Stimulated activated CD8-positive, alpha-beta memory T cell treated with anti-CD3 and anti-CD28 coated beads, Interleukin-15, amount 100 ng/mL, for 1 hour (primary cell): Measurements from ENCODE around the gene SLC15A2.

Experiments
- DNase-seq: peaks from one replicate; pipeline ENCODE4 v3.0.0-alpha.2; 2020; ENCODE audit warnings: low read depth

The SLC15A2 gene

GRCh38 chr3:121979734-121980449 lies 85.7 kb downstream of the SLC15A2 start:
- DNase-seq, result no peak

- no peak for DNase-seq
These were observed 86.2 kb downstream of the SLC15A2 start for GRCh38 chr3:121980450-121980796.

- no peak for DNase-seq
These were observed 87.3 kb downstream of the SLC15A2 start for GRCh38 chr3:121981473-121981872.

GRCh38 chr3:121985846-121986245 lies 91.6 kb downstream of the SLC15A2 start:
- DNase-seq, result no peak

- DNase-seq, result no peak
These were observed 93.9 kb downstream of the SLC15A2 start for GRCh38 chr3:121988146-121988545.

GRCh38 chr3:121989943-121990342 lies 95.7 kb downstream of the SLC15A2 start:
- DNase-seq, result no peak

GRCh38 chr3:121992601-121993560 lies 98.7 kb downstream of the SLC15A2 start:
- no peak for DNase-seq
